SIG-M5 treated with dmso at 0.1 percent for 504 hours (cell line): ENCODE measurements around the gene TXLNA.

Experiments
- DNase-seq: peaks from one replicate; lab custom pipeline; 2025; ENCODE audit not compliant: unreplicated experiment; lab: John Stamatoyannopoulos, UW

TXLNA gene

DNA sequence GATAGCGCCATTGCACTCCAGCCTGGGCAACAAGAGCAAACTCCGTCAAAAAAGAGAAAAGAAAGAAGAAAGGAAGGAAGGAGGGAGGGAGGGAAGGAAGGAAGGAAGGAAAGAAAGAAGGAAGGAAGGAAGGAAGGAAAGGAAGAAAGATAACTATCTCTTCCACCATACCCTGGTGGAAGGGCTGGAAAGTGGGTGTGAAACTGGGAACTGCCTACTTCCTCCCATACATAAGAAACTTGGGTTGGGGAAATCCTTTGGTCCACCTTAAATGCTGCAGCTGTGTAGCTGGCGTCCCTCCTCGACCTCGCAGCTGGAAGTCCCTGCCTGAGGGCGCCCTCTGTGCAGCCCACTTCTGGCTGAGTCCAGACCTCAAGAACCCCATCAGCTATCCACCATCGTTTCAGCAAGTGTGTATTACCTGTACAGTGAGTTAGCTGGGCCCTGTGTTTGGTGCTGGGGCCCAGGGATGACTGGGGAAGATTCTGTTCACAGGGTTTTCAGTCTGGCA is 62.9 kb downstream of the TXLNA start:
- no peak for DNase-seq

DNA sequence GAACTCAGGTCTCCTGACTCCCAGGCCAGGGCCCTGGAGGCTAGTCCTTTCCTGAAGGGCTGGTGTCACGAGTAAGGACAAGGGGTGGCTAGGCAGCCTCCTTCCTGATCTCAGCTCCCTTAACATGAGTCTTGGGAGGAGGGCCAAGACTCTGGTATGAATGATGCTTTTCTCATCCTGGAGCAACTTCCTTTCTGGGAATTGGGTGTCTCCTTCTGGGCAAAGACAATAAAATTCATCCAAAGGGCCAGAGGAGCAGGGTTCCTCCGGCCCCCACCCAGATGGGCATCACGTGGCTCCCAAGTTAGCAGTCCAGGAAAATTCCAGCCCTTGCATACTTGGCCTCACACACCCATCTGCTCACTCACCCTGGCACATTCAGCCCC is 67.4 kb downstream of the TXLNA start, which contains the start of gene FAM167B:
Gene FAM167B (plus strand): TSS at position 335 of the 386 bp plus-strand sequence. CDS start 200 bp downstream, outside the sequence.
- DNase-seq, result no peak

GRCh38 chr1:32247452-32247851 is 68.0 kb downstream of the TXLNA start:
- DNase-seq, result no peak
